ENCODE measurements around the gene SLC5A11. TPM values are rescaled to one million over a fixed set of nuclear protein-coding genes. Genes with fewer than 3 reads are reported as not detected.

SLC5A11 gene
- total RNA-seq, 1 donor from 2014 or later: not detected

GRCh38 chr16:24931091-24931490, 85.3 kb downstream of the SLC5A11 start:
- H3K27me3 ChIP-seq (ENCODE audit: control insufficient read depth in 3 of 3, insufficient read depth in 3 of 3, low read length in 3 of 3): no peaks in the 10 kb centered on the region
- no peaks in the 10 kb centered on the region for H3K9me3 ChIP-seq (ENCODE audit: control insufficient read depth in 3 of 3, low read length in 3 of 3)
- H3K36me3 ChIP-seq (ENCODE audit: control insufficient read depth in 3 of 3, insufficient read depth in 3 of 3, low read length in 3 of 3): peaks cover 43 to 68% (median 63%) of the 10 kb centered on the region in 3 donors
- H3K4me1 ChIP-seq (ENCODE audit: control insufficient read depth in 3 of 3, insufficient read depth in 3 of 3, low read length in 3 of 3): no peaks in the 10 kb centered on the region
- no peak overlapping the region for H3K9ac ChIP-seq (ENCODE audit: low read depth in 1 of 3, low read length in 3 of 3)
- no peak overlapping the region for H3K27ac ChIP-seq (ENCODE audit: low read depth, low read length)
- H3K4me3 ChIP-seq (ENCODE audit: low read length in 3 of 3): no peak overlapping the region

DNA sequence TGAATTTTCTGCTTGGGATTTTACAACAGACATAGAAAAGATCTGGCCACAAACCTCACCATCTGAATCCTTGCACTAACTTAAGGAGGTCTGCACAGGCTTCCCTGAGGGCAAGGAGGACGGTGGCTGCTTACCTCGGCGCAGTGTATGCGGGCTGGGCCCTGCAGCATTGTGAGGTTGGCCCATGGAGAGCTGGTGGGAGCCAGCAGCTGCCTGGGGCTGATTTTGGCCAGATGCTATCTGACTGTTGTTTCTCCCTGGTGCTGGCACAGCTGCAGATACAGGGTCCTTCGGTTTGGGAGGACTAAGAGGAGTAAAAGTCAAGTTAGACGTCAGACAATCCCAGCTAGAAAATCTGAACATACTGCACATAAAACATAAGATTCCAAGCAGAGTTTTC, 89.6 kb downstream of the SLC5A11 start:
- Histone ChIP-seq H3K9me3 (ENCODE audit: control insufficient read depth in 3 of 3, low read length in 3 of 3) (no peaks in the 10 kb centered on the region), H3K36me3 (ENCODE audit: control insufficient read depth in 3 of 3, insufficient read depth in 3 of 3, low read length in 3 of 3) (peaks cover 50 to 69% (median 68%) of the 10 kb centered on the region in 3 donors), H3K9ac (ENCODE audit: low read depth in 1 of 3, low read length in 3 of 3) (no peak overlapping the region), H3K4me1 (ENCODE audit: control insufficient read depth in 3 of 3, insufficient read depth in 3 of 3, low read length in 3 of 3) (no peaks in the 10 kb centered on the region), H3K27ac (ENCODE audit: low read depth, low read length) (no peak overlapping the region), H3K27me3 (ENCODE audit: control insufficient read depth in 3 of 3, insufficient read depth in 3 of 3, low read length in 3 of 3) (no peaks in the 10 kb centered on the region), H3K4me3 (ENCODE audit: low read length in 3 of 3) (no peak overlapping the region)

DNA sequence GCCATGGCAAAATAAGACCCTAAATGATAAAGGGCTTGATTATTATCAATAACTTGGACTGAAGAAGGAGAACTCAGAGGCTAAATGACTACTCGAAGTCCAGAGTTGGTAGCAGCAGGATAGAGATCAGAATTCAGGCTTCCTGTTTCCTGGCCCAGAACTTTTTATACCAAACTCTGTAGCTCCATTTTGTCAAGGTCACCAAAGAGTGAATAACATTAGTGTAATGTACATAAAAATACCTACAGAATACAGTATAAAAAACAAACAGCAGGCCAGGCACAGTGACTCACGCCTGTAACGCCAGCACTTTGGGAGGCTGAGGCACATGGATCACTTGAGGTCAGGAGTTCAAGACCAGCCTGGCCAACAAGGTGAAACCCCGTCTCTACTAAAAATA, 90.4 kb downstream of the SLC5A11 start:
- H3K9me3 ChIP-seq (ENCODE audit: control insufficient read depth in 3 of 3, low read length in 3 of 3): no peaks in the 10 kb centered on the region
- no peak overlapping the region for H3K4me3 ChIP-seq (ENCODE audit: low read length in 3 of 3)
- no peaks in the 10 kb centered on the region for H3K4me1 ChIP-seq (ENCODE audit: control insufficient read depth in 3 of 3, insufficient read depth in 3 of 3, low read length in 3 of 3)
- no peaks in the 10 kb centered on the region for H3K27me3 ChIP-seq (ENCODE audit: control insufficient read depth in 3 of 3, insufficient read depth in 3 of 3, low read length in 3 of 3)
- H3K9ac ChIP-seq (ENCODE audit: low read depth in 1 of 3, low read length in 3 of 3): no peak overlapping the region
- H3K27ac ChIP-seq (ENCODE audit: low read depth, low read length): no peak overlapping the region
- peaks cover 48 to 71% (median 68%) of the 10 kb centered on the region in 3 donors for H3K36me3 ChIP-seq (ENCODE audit: control insufficient read depth in 3 of 3, insufficient read depth in 3 of 3, low read length in 3 of 3)

DNA sequence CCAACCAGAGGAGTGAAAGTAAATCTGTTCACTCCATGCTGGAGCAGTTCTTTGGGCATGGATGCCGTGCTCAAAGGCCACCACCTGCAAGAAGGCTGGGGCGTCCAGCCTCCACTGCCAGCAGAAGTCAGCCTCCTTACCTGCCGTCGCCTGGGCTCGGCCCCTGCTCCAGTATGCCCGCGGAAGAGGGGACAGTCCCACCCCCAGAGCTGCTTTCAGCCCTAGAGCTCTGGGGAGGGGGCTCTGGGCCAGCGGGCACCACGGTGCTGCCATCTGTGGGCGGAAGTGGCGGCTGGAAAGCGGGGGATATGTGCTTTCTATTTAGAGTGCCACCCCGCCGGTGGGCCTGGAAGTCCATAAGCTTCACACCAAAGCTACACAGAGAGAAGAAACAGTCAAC, 93.5 kb downstream of the SLC5A11 start:
- Histone ChIP-seq H3K27ac (ENCODE audit: low read depth, low read length) (no peak overlapping the region), H3K36me3 (ENCODE audit: control insufficient read depth in 3 of 3, insufficient read depth in 3 of 3, low read length in 3 of 3) (peaks cover 46 to 70% (median 67%) of the 10 kb centered on the region in 3 donors), H3K4me3 (ENCODE audit: low read length in 3 of 3) (no peak overlapping the region), H3K4me1 (ENCODE audit: control insufficient read depth in 3 of 3, insufficient read depth in 3 of 3, low read length in 3 of 3) (no peaks in the 10 kb centered on the region), H3K27me3 (ENCODE audit: control insufficient read depth in 3 of 3, insufficient read depth in 3 of 3, low read length in 3 of 3) (no peaks in the 10 kb centered on the region), H3K9ac (ENCODE audit: low read depth in 1 of 3, low read length in 3 of 3) (no peak overlapping the region), H3K9me3 (ENCODE audit: control insufficient read depth in 3 of 3, low read length in 3 of 3) (no peaks in the 10 kb centered on the region)

DNA sequence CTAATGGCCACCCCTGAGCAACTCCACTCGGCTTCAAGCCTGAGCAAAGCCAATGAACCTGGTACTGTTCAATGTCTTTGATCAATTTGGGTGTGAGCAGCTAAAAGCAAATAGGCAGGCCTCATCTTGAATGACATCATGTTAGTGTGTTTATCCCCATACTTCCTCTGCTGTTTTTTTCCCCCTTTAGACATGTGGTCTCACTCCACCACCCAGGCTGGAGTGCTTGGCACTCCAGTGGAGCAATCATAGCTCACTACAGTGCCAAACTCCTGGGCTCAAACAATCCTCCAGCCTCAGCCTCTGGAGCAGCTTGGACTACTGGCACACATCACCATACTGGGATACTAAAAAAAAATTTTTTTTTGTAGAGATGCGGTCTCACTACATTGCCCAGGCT, 94.0 kb downstream of the SLC5A11 start:
- H3K4me3 ChIP-seq (ENCODE audit: low read length in 3 of 3): no peak overlapping the region
- no peaks in the 10 kb centered on the region for H3K4me1 ChIP-seq (ENCODE audit: control insufficient read depth in 3 of 3, insufficient read depth in 3 of 3, low read length in 3 of 3)
- H3K27ac ChIP-seq (ENCODE audit: low read depth, low read length): no peak overlapping the region
- no peaks in the 10 kb centered on the region for H3K9me3 ChIP-seq (ENCODE audit: control insufficient read depth in 3 of 3, low read length in 3 of 3)
- H3K27me3 ChIP-seq (ENCODE audit: control insufficient read depth in 3 of 3, insufficient read depth in 3 of 3, low read length in 3 of 3): no peaks in the 10 kb centered on the region
- H3K9ac ChIP-seq (ENCODE audit: low read depth in 1 of 3, low read length in 3 of 3): no peak overlapping the region
- H3K36me3 ChIP-seq (ENCODE audit: control insufficient read depth in 3 of 3, insufficient read depth in 3 of 3, low read length in 3 of 3): peaks cover 43 to 69% (median 64%) of the 10 kb centered on the region in 3 donors

- H3K27me3 ChIP-seq (ENCODE audit: control insufficient read depth in 3 of 3, insufficient read depth in 3 of 3, low read length in 3 of 3): no peaks in the 10 kb centered on the region
- no peak overlapping the region for H3K27ac ChIP-seq (ENCODE audit: low read depth, low read length)
- H3K9me3 ChIP-seq (ENCODE audit: control insufficient read depth in 3 of 3, low read length in 3 of 3): no peaks in the 10 kb centered on the region
- no peak overlapping the region for H3K4me3 ChIP-seq (ENCODE audit: low read length in 3 of 3)
- no peak overlapping the region for H3K9ac ChIP-seq (ENCODE audit: low read depth in 1 of 3, low read length in 3 of 3)
- H3K36me3 ChIP-seq (ENCODE audit: control insufficient read depth in 3 of 3, insufficient read depth in 3 of 3, low read length in 3 of 3): peaks cover 49 to 81% (median 80%) of the 10 kb centered on the region in 3 donors
- H3K4me1 ChIP-seq (ENCODE audit: control insufficient read depth in 3 of 3, insufficient read depth in 3 of 3, low read length in 3 of 3): no peaks in the 10 kb centered on the region
Observed at GRCh38 chr16:24943471-24943870, 97.7 kb downstream of the SLC5A11 start.

- Histone ChIP-seq H3K4me3 (ENCODE audit: low read length in 3 of 3) (no peak overlapping the region), H3K9me3 (ENCODE audit: control insufficient read depth in 3 of 3, low read length in 3 of 3) (no peaks in the 10 kb centered on the region), H3K27me3 (ENCODE audit: control insufficient read depth in 3 of 3, insufficient read depth in 3 of 3, low read length in 3 of 3) (no peaks in the 10 kb centered on the region), H3K9ac (ENCODE audit: low read depth in 1 of 3, low read length in 3 of 3) (no peak overlapping the region), H3K36me3 (ENCODE audit: control insufficient read depth in 3 of 3, insufficient read depth in 3 of 3, low read length in 3 of 3) (peaks cover 44 to 80% (median 77%) of the 10 kb centered on the region in 3 donors), H3K4me1 (ENCODE audit: control insufficient read depth in 3 of 3, insufficient read depth in 3 of 3, low read length in 3 of 3) (no peaks in the 10 kb centered on the region), H3K27ac (ENCODE audit: low read depth, low read length) (no peak overlapping the region)
Observed at GRCh38 chr16:24944206-24944605, 98.4 kb downstream of the SLC5A11 start.

GRCh38 chr16:24946155-24946554, 100.4 kb downstream of the SLC5A11 start:
- no peaks in the 10 kb centered on the region for H3K27me3 ChIP-seq (ENCODE audit: control insufficient read depth in 3 of 3, insufficient read depth in 3 of 3, low read length in 3 of 3)
- peaks cover 36 to 77% (median 74%) of the 10 kb centered on the region in 3 donors for H3K36me3 ChIP-seq (ENCODE audit: control insufficient read depth in 3 of 3, insufficient read depth in 3 of 3, low read length in 3 of 3)
- H3K27ac ChIP-seq (ENCODE audit: low read depth, low read length): no peak overlapping the region
- no peaks in the 10 kb centered on the region for H3K9me3 ChIP-seq (ENCODE audit: control insufficient read depth in 3 of 3, low read length in 3 of 3)
- H3K4me1 ChIP-seq (ENCODE audit: control insufficient read depth in 3 of 3, insufficient read depth in 3 of 3, low read length in 3 of 3): no peaks in the 10 kb centered on the region
- H3K4me3 ChIP-seq (ENCODE audit: low read length in 3 of 3): no peak overlapping the region
- no peak overlapping the region for H3K9ac ChIP-seq (ENCODE audit: low read depth in 1 of 3, low read length in 3 of 3)

- no peak overlapping the region for H3K9ac ChIP-seq (ENCODE audit: low read depth in 1 of 3, low read length in 3 of 3)
- H3K36me3 ChIP-seq (ENCODE audit: control insufficient read depth in 3 of 3, insufficient read depth in 3 of 3, low read length in 3 of 3): peaks cover 51 to 89% (median 88%) of the 10 kb centered on the region in 3 donors
- H3K4me3 ChIP-seq (ENCODE audit: low read length in 3 of 3): no peak overlapping the region
- no peaks in the 10 kb centered on the region for H3K9me3 ChIP-seq (ENCODE audit: control insufficient read depth in 3 of 3, low read length in 3 of 3)
- no peaks in the 10 kb centered on the region for H3K4me1 ChIP-seq (ENCODE audit: control insufficient read depth in 3 of 3, insufficient read depth in 3 of 3, low read length in 3 of 3)
- H3K27me3 ChIP-seq (ENCODE audit: control insufficient read depth in 3 of 3, insufficient read depth in 3 of 3, low read length in 3 of 3): no peaks in the 10 kb centered on the region
- H3K27ac ChIP-seq (ENCODE audit: low read depth, low read length): no peak overlapping the region
Observed at GRCh38 chr16:24950275-24950674, 104.5 kb downstream of the SLC5A11 start.

DNA sequence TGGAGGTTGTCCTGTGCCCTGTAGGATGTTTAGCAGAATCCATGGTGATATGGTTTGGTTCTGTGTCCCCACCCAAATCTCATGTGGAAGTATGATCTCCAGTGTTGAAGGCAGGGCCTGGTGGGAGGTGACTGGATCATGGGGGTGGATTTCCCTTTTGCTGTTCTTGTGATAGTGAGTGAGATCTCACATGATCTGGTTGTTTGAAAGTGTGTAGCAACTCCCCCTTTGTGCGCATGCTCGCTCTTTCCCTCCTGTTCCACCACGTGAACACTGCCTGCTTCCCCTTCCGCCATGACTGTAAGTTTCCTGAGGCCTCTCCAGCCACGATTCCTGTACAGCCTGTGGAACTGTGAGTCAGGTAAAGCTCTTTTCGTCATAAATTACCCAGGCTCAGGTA, 107.5 kb downstream of the SLC5A11 start:
- Histone ChIP-seq H3K27me3 (ENCODE audit: control insufficient read depth in 3 of 3, insufficient read depth in 3 of 3, low read length in 3 of 3) (no peaks in the 10 kb centered on the region), H3K36me3 (ENCODE audit: control insufficient read depth in 3 of 3, insufficient read depth in 3 of 3, low read length in 3 of 3) (peaks cover 64 to 90% (median 83%) of the 10 kb centered on the region in 3 donors)

DNA sequence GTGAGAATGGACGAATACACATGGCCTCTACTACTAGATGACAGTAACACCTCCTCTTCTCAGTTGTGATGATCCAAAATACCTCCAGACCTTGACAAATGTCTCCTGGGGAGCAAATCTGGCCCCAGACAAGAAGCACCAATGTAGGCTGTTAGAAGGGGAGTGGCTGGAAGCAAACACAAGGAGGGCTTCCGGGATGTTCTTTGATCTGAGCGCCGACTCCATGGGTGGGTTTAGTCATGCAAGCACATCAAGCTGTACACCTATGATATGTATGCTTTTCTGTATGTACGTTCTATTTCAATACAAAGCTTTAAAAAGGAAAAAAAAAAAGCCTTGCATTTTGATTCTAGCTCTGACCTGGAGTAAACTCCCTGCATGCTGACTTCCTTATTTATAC, 108.0 kb downstream of the SLC5A11 start:
- H3K9me3 ChIP-seq (ENCODE audit: control insufficient read depth in 3 of 3, low read length in 3 of 3): no peaks in the 10 kb centered on the region
- H3K27me3 ChIP-seq (ENCODE audit: control insufficient read depth in 3 of 3, insufficient read depth in 3 of 3, low read length in 3 of 3): no peaks in the 10 kb centered on the region
- no peak overlapping the region for H3K9ac ChIP-seq (ENCODE audit: low read depth in 1 of 3, low read length in 3 of 3)
- no peak overlapping the region for H3K27ac ChIP-seq (ENCODE audit: low read depth, low read length)
- H3K36me3 ChIP-seq (ENCODE audit: control insufficient read depth in 3 of 3, insufficient read depth in 3 of 3, low read length in 3 of 3): peaks cover 67 to 91% (median 83%) of the 10 kb centered on the region in 3 donors
- H3K4me3 ChIP-seq (ENCODE audit: low read length in 3 of 3): no peak overlapping the region
- H3K4me1 ChIP-seq (ENCODE audit: control insufficient read depth in 3 of 3, insufficient read depth in 3 of 3, low read length in 3 of 3): no peaks in the 10 kb centered on the region

More for the DNA sequence above, 107.5 kb downstream of the SLC5A11 start:
- Histone ChIP-seq H3K9ac (ENCODE audit: low read depth in 1 of 3, low read length in 3 of 3) (no peak overlapping the region), H3K4me1 (ENCODE audit: control insufficient read depth in 3 of 3, insufficient read depth in 3 of 3, low read length in 3 of 3) (no peaks in the 10 kb centered on the region), H3K4me3 (ENCODE audit: low read length in 3 of 3) (no peak overlapping the region), H3K27ac (ENCODE audit: low read depth, low read length) (no peak overlapping the region), H3K9me3 (ENCODE audit: control insufficient read depth in 3 of 3, low read length in 3 of 3) (no peaks in the 10 kb centered on the region)
